Duodenal mucosa (tissue), 2 donors: ENCODE measurements around the gene DOCK10.

Source experiments
- H3K27ac ChIP-seq: one replicate; pipeline ENCODE4 v1.7.0; 2013; ENCODE audit warnings: low read depth, low read length
- H3K27me3 ChIP-seq, 2 donors: one replicate each; pipeline ENCODE4 v1.7.0; 2013; ENCODE audit warnings: low read length in 2 of 2, control low read depth in 1 of 2; ENCODE audit not compliant: insufficient read depth in 2 of 2, control insufficient read depth in 1 of 2
- H3K36me3 ChIP-seq, 2 donors: one replicate each; pipeline ENCODE4 v1.7.0; 2013; ENCODE audit warnings: low read length in 2 of 2, control low read depth in 1 of 2; ENCODE audit not compliant: insufficient read depth in 2 of 2, control insufficient read depth in 1 of 2
- H3K4me1 ChIP-seq, 2 donors: one replicate each; pipeline ENCODE4 v1.7.0; 2013; ENCODE audit warnings: low read length in 2 of 2, control low read depth in 1 of 2; ENCODE audit not compliant: insufficient read depth in 2 of 2, control insufficient read depth in 1 of 2
- H3K4me3 ChIP-seq, 2 donors: one replicate each; pipeline ENCODE4 v1.7.0; 2013; ENCODE audit warnings: low read length in 2 of 2, low read depth in 1 of 2
- H3K9ac ChIP-seq, 2 donors: one replicate each; pipeline ENCODE4 v1.7.0; 2013; ENCODE audit warnings: low read length in 2 of 2, low read depth in 1 of 2
- H3K9me3 ChIP-seq, 2 donors: one replicate each; pipeline ENCODE4 v1.7.0; 2013; ENCODE audit warnings: low read length in 2 of 2, control low read depth in 1 of 2; ENCODE audit not compliant: control insufficient read depth in 1 of 2

The DOCK10 gene

DNA sequence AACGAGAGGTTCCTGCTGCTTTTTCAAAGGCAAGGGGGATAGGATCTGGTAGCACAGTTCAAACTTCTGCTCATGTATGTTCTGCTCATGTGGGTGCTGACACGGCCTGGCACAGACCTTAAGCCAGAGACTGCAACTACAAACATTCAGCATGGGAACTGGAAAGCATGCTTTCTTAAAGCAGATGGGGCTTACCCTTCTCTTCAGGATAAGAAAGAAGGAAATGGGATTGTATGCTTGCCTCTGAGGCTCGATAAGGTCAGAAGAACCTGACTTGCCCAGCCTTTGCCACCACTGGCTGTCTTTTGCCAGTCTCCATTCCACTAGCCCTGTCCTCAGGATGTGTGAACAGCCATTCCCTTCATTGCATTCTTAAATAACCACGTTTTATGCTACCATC is 10.7 kb downstream of the DOCK10 start:
- Histone ChIP-seq H3K27me3 (peaks cover 0 to 4% of the 10 kb centered on the region in 2 donors), H3K27ac (no peak overlapping the region), H3K36me3 (no peaks in the 10 kb centered on the region), H3K4me1 (peaks cover 4 to 7% of the 10 kb centered on the region in 2 donors), H3K4me3 (no peak overlapping the region), H3K9ac (no peak overlapping the region), H3K9me3 (no peaks in the 10 kb centered on the region)

DNA sequence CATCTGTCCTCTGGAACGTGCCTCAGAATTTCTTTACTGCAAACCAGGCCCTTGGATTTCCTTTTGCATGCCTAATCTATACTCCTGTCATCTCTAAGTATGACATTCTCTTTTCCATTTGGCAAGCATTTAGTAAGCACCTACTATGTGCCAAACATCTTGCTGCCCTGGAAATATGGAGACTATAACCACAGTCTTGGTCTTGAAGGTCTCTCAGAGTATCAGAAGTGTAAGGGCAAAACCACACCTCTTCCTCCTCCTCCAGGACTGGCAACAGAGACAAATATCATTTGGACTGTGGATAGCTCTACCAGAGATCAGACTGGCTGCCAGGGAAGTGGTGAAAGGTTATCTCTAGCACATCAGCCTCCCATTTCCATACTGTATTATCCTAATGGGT is 11.4 kb downstream of the DOCK10 start:
- H3K27me3 ChIP-seq = peaks cover 0 to 4% of the 10 kb centered on the region in 2 donors
- no peaks in the 10 kb centered on the region for H3K36me3 ChIP-seq
- H3K4me3 ChIP-seq = no peak overlapping the region
- H3K9me3 ChIP-seq = no peaks in the 10 kb centered on the region
- no peak overlapping the region for H3K9ac ChIP-seq
- peaks cover 4 to 7% of the 10 kb centered on the region in 2 donors for H3K4me1 ChIP-seq
- no peak overlapping the region for H3K27ac ChIP-seq

DNA sequence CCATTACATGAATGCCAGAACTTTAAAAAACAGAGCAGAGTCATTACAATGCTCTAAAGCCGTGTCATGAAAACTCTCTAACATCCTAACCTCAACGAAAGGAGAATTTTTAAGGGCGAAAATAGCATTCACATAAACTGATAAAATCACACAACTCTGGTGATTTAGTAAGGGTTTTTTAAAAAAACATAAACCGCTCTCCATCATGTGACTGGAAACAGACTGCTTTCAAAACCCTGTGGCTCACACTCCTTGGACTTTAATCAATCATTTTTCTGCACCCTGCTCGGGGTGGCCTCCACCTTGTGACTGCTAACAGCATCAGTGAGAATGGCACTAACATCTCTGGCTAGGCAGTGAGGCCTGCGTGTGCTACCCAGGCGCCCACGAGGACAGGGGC is 12.1 kb downstream of the DOCK10 start:
- H3K36me3 ChIP-seq = no peaks in the 10 kb centered on the region
- peaks cover 0 to 4% of the 10 kb centered on the region in 2 donors for H3K27me3 ChIP-seq
- peaks cover 4 to 7% of the 10 kb centered on the region in 2 donors for H3K4me1 ChIP-seq
- H3K9me3 ChIP-seq = no peaks in the 10 kb centered on the region
- no peak overlapping the region for H3K4me3 ChIP-seq
- no peak overlapping the region for H3K9ac ChIP-seq
- H3K27ac ChIP-seq = no peak overlapping the region

DNA sequence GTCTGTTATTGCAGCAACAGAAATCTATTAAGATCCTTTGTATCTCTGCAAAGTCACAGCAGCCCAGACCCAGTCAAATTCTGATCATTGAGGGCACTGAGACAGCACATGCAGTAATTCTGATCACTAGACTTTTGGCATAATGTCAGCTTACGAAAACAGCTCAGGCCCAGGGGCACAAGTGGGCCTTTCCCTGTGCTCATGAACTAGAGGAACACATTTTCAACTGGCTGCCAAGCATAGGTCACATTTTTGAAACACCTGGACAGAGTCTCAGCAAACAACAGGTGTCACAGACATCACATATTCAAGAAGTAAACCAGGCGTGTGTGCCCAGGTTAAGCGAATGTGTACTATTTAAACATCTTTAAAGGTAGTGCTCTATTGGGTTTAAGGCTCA is 13.7 kb downstream of the DOCK10 start:
- H3K9ac ChIP-seq = no peak overlapping the region
- H3K9me3 ChIP-seq = no peaks in the 10 kb centered on the region
- H3K27ac ChIP-seq = no peak overlapping the region
- peaks cover 4 to 7% of the 10 kb centered on the region in 2 donors for H3K4me1 ChIP-seq
- no peaks in the 10 kb centered on the region for H3K27me3 ChIP-seq
- no peaks in the 10 kb centered on the region for H3K36me3 ChIP-seq
- H3K4me3 ChIP-seq = no peak overlapping the region

DNA sequence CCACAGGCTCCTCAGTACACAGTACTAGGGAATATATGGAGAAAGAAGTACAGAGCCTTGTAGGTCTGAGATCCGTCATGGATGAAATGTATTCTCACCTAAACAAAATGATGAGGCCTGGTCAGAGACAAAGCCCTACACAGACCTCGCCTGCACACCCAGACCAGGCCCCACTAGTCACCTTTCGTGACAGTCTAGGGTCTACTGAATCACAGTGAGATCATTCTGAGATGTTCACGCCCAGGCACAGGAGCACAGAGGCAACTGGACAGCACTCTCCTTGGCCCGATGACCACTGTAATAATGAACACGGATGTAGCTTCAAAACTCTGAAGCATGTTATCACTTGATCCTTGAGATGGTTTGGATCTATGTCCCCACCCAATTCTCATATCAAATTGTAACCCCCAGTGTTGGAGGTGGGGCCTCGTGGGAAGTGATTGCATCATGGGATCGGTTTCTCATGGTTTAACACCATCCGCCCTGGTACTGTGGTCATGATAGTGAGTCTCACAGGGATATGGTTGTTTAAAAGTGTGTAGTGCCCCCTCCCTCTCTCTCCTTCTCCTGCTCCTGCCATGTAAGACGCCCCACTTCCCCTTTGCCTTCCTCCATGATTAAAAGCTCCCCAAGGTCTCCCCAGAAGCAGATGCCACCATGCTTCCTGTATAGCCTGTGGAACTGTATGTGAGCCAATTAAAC is 15.1 kb downstream of the DOCK10 start:
- Histone ChIP-seq H3K9ac (no peak overlapping the region), H3K27ac (no peak overlapping the region), H3K9me3 (no peaks in the 10 kb centered on the region), H3K4me1 (peaks cover 3 to 4% of the 10 kb centered on the region in 2 donors), H3K36me3 (no peaks in the 10 kb centered on the region), H3K27me3 (no peaks in the 10 kb centered on the region), H3K4me3 (no peak overlapping the region)

DNA sequence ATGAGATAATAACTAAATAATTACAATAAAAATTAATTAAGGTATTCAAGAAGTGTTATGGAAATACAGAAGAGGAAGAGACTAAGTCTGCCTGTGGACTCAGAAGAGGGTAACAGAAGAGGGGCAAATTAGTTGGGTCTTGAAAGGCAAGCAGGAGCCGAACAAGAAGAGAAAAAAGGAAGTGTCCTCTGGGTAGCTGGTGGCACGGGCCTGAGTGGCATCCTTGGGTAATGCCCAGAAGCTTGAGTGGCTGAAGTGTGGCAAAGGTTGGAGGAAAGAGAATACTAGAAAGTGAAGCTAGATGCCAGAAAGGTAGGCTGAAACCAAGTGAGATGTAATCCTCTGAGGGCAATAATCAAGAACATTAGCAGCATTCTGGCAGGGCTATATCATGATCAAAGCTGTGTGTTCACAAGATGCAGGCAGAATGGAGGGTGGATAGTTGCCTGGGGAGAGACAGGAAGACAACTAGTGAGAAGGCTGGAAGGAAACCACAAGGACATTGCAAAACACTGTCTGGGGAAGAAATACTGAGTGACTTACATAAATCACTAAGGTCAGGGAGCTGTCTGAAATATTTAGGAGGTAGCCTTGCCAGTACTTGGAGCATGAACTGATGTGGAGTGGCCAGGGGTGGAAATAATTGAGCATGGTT is 16.2 kb downstream of the DOCK10 start:
- H3K9ac ChIP-seq = no peak overlapping the region
- no peak overlapping the region for H3K27ac ChIP-seq
- no peaks in the 10 kb centered on the region for H3K9me3 ChIP-seq
- H3K27me3 ChIP-seq = no peaks in the 10 kb centered on the region
- no peaks in the 10 kb centered on the region for H3K4me1 ChIP-seq
- no peak overlapping the region for H3K4me3 ChIP-seq
- no peaks in the 10 kb centered on the region for H3K36me3 ChIP-seq

DNA sequence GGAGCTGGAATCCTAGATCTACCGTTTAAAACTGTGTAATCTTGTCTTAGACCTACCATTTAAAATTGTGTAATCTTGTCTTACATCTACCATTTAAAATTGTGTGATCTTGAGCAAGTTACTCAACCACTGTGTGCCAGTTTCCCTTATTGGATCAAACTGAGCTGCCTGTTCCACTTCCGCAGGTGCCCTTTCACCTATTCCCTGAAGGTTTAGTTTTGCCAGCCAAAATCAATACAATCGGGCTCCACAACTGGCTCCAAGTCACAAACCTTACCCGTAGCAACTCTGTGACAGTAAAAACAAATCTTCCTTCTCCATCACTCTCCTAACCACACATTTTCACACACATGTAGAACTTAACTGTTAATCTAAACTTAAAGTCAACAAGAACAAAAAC is 20.1 kb downstream of the DOCK10 start:
- no peaks in the 10 kb centered on the region for H3K27me3 ChIP-seq
- no peaks in the 10 kb centered on the region for H3K4me1 ChIP-seq
- no peak overlapping the region for H3K27ac ChIP-seq
- H3K36me3 ChIP-seq = no peaks in the 10 kb centered on the region
- H3K4me3 ChIP-seq = no peak overlapping the region
- H3K9me3 ChIP-seq = no peaks in the 10 kb centered on the region
- H3K9ac ChIP-seq = no peak overlapping the region

DNA sequence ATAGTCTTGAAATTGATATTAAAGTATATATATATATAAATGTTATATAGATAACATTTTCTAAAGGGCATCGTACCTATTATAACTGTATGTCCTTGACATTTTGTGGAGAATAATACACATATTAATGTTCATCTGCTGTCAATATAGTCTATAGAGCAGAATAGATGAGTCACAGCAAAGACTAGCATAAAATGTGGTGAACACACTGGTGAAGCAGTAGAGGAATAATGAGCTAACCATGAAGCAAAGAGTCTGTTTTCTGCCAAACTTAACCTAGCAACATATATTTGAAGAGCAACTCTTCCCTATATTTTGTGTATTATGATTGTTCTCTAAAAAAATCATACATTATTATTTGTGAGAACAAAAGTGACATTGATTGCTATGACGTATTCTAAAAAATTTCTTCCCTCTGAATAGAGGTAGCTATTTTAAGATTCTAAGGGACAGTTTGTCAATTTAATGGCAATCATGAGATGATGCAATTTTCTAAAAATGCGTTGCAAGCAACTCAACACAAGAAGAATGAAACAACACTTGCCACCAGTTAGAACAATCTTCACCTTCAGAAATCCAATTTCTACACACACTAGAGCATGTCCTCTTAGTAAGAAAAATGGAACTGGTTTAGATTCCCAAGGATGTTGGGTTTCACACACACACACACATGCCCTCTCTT is 22.0 kb downstream of the DOCK10 start:
- no peak overlapping the region for H3K27ac ChIP-seq
- H3K9me3 ChIP-seq = no peaks in the 10 kb centered on the region
- H3K27me3 ChIP-seq = no peaks in the 10 kb centered on the region
- no peak overlapping the region for H3K4me3 ChIP-seq
- H3K4me1 ChIP-seq = no peaks in the 10 kb centered on the region
- H3K9ac ChIP-seq = no peak overlapping the region
- H3K36me3 ChIP-seq = no peaks in the 10 kb centered on the region

DNA sequence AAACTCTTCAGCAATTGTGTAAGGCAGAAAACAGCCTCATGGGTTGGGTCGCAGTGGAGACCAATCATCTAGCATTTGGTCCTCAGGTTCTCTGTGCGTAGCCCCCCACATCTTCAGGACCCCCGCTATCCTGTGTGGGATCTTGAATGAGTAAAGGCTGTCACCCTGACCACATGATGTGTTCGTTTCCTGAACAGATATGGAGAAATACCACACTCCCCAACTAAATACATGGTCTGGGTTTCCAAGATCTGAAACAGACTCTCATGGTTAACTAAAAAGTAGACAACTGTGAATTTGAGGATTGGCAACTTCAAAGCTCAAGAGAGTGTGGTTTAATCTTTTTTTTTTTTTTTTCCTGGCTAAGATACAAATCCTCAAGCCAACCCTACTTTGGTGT is 23.2 kb downstream of the DOCK10 start:
- Histone ChIP-seq H3K4me3 (no peak overlapping the region), H3K9me3 (no peaks in the 10 kb centered on the region), H3K4me1 (no peaks in the 10 kb centered on the region), H3K27ac (no peak overlapping the region), H3K9ac (no peak overlapping the region), H3K36me3 (no peaks in the 10 kb centered on the region), H3K27me3 (no peaks in the 10 kb centered on the region)

DNA sequence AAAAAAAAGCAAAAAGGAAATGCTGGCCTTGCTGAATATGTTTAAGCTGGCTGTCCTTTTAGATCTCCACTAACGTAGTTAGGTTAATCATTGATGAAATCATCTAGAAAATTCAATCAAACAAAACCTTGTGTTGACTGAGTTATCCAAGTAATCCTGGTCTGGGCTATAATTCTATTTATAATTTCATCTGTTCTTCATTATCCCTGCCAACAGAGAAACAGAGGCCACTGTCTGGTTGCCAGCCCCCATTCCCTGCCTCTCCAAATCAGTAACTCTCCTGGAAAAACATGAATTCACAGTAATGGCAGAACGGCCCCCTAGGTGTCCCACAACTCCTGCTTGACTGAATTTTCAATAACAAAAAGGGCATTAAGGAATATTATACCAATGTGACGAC is 24.6 kb downstream of the DOCK10 start:
- Histone ChIP-seq H3K9me3 (no peaks in the 10 kb centered on the region), H3K4me3 (no peak overlapping the region), H3K27ac (no peak overlapping the region), H3K4me1 (no peaks in the 10 kb centered on the region), H3K27me3 (no peaks in the 10 kb centered on the region), H3K36me3 (no peaks in the 10 kb centered on the region), H3K9ac (no peak overlapping the region)
